ENCODE results near the gene MYOC.

MYOC gene

GRCh38 chr1:171597203-171597602, 55.3 kb downstream of the MYOC start:
- Histone ChIP-seq H3K4me2 (no peak overlapping the region), H3K4me3 (IDR thresholded peaks at IDR 0.05; ENCODE audit: insufficient read depth, low read depth, low read length) (no peak overlapping the region), H2AFZ (ENCODE audit: low read depth) (no peak overlapping the region), H3K4me1 (ENCODE audit: low read depth, poor library complexity, severe bottlenecking) (no peaks in the 10 kb centered on the region), H3K9ac (no peak overlapping the region), H3K36me3 (ENCODE audit: insufficient read depth) (peaks cover 4% of the 10 kb centered on the region; the same call in 1 of the 2 replicates), H4K20me1 (ENCODE audit: insufficient read depth) (no peaks in the 10 kb centered on the region), H3K27ac (no peak overlapping the region), H3K27me3 (ENCODE audit: insufficient read depth, low read depth) (no peaks in the 10 kb centered on the region), H3K79me2 (ENCODE audit: insufficient read depth, low read depth) (no peaks in the 10 kb centered on the region)
- no peak for TF ChIP-seq CTCF (conservative IDR thresholded peaks at IDR 0.05; ENCODE audit: low read depth, low read length)

- Histone ChIP-seq H3K27me3 (ENCODE audit: insufficient read depth, low read depth) (no peaks in the 10 kb centered on the region), H4K20me1 (ENCODE audit: insufficient read depth) (no peaks in the 10 kb centered on the region), H3K36me3 (ENCODE audit: insufficient read depth) (peaks cover 6% of the 10 kb centered on the region; the same call in 1 of the 2 replicates), H3K79me2 (ENCODE audit: insufficient read depth, low read depth) (no peaks in the 10 kb centered on the region), H3K9ac (no peak overlapping the region), H2AFZ (ENCODE audit: low read depth) (no peak overlapping the region), H3K4me1 (ENCODE audit: low read depth, poor library complexity, severe bottlenecking) (no peaks in the 10 kb centered on the region), H3K27ac (no peak overlapping the region), H3K4me3 (IDR thresholded peaks at IDR 0.05; ENCODE audit: insufficient read depth, low read depth, low read length) (no peak overlapping the region), H3K4me2 (no peak overlapping the region)
- no peak for TF ChIP-seq CTCF (conservative IDR thresholded peaks at IDR 0.05; ENCODE audit: low read depth, low read length)
These were observed 55.8 kb downstream of the MYOC start for GRCh38 chr1:171596705-171597104.

GRCh38 chr1:171596119-171596518, 56.4 kb downstream of the MYOC start:
- H4K20me1 ChIP-seq (ENCODE audit: insufficient read depth), result no peaks in the 10 kb centered on the region
- H3K79me2 ChIP-seq (ENCODE audit: insufficient read depth, low read depth), result no peaks in the 10 kb centered on the region
- H3K4me1 ChIP-seq (ENCODE audit: low read depth, poor library complexity, severe bottlenecking), result no peaks in the 10 kb centered on the region
- H3K9ac ChIP-seq, result no peak overlapping the region
- no peak overlapping the region for H3K4me3 ChIP-seq (IDR thresholded peaks at IDR 0.05; ENCODE audit: insufficient read depth, low read depth, low read length)
- H3K36me3 ChIP-seq (ENCODE audit: insufficient read depth), result peaks cover 6% of the 10 kb centered on the region; the same call in 1 of the 2 replicates
- no peak overlapping the region for H3K27ac ChIP-seq
- no peak for TF ChIP-seq CTCF (conservative IDR thresholded peaks at IDR 0.05; ENCODE audit: low read depth, low read length)
- no peak overlapping the region for H3K4me2 ChIP-seq
- no peaks in the 10 kb centered on the region for H3K27me3 ChIP-seq (ENCODE audit: insufficient read depth, low read depth)
- H2AFZ ChIP-seq (ENCODE audit: low read depth), result no peak overlapping the region

- H3K36me3 ChIP-seq (ENCODE audit: insufficient read depth), result peaks cover 10% of the 10 kb centered on the region; the same call in 1 of the 2 replicates
These were observed 57.2 kb downstream of the MYOC start for GRCh38 chr1:171595324-171595723.

More at GRCh38 chr1:171595324-171595723, 57.2 kb downstream of the MYOC start:
- Histone ChIP-seq H3K4me3 (IDR thresholded peaks at IDR 0.05; ENCODE audit: insufficient read depth, low read depth, low read length) (no peak overlapping the region), H4K20me1 (ENCODE audit: insufficient read depth) (no peaks in the 10 kb centered on the region), H3K9ac (no peak overlapping the region), H3K27ac (no peak overlapping the region), H3K79me2 (ENCODE audit: insufficient read depth, low read depth) (no peaks in the 10 kb centered on the region), H3K4me2 (no peak overlapping the region), H3K27me3 (ENCODE audit: insufficient read depth, low read depth) (no peaks in the 10 kb centered on the region), H3K4me1 (ENCODE audit: low read depth, poor library complexity, severe bottlenecking) (no peaks in the 10 kb centered on the region), H2AFZ (ENCODE audit: low read depth) (no peak overlapping the region)
- TF ChIP-seq CTCF (conservative IDR thresholded peaks at IDR 0.05; ENCODE audit: low read depth, low read length), result no peak
